LNCAP (cell line): ENCODE data around the gene KCNJ2.

Source experiments
- TF ChIP-seq, protein P1 (sequence below): fragments of 450-650 bp; IDR thresholded peaks from 2 replicates; pipeline ENCODE4 v1.5.1; 2017; ENCODE audit warnings: mild to moderate bottlenecking

KCNJ2 gene

GRCh38 chr17:70217571-70217970, 48.2 kb downstream of the KCNJ2 start:
- TF ChIP-seq, protein P1, sequence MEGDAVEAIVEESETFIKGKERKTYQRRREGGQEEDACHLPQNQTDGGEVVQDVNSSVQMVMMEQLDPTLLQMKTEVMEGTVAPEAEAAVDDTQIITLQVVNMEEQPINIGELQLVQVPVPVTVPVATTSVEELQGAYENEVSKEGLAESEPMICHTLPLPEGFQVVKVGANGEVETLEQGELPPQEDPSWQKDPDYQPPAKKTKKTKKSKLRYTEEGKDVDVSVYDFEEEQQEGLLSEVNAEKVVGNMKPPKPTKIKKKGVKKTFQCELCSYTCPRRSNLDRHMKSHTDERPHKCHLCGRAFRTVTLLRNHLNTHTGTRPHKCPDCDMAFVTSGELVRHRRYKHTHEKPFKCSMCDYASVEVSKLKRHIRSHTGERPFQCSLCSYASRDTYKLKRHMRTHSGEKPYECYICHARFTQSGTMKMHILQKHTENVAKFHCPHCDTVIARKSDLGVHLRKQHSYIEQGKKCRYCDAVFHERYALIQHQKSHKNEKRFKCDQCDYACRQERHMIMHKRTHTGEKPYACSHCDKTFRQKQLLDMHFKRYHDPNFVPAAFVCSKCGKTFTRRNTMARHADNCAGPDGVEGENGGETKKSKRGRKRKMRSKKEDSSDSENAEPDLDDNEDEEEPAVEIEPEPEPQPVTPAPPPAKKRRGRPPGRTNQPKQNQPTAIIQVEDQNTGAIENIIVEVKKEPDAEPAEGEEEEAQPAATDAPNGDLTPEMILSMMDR, result no peak

- TF ChIP-seq, protein P1, result no peak
These were observed 55.9 kb downstream of the KCNJ2 start for GRCh38 chr17:70225276-70225675.
